Renal cortical epithelial cell (primary cell): Measurements from ENCODE around the gene MPI. TPM values are rescaled to one million over a fixed set of nuclear protein-coding genes. Genes with fewer than 3 reads are reported as not detected.
"Not testable (repeated sequence)": the region's sequence is repeated elsewhere in the genome, so short reads cannot be mapped to it uniquely, and the experiment has no call there.

Source experiments
- DNase-seq: peaks from one replicate; pipeline ENCODE4 v3.0.0-alpha.2; 2011; ENCODE audit warnings: low read depth
- total RNA-seq: library from RNA; depleted of rRNA; stranded (reverse); fragments of >200 nt; gene quantifications from 2 replicates; pipeline ENCODE4 v1.2.3, GENCODE V29; 2014

The MPI gene
- total RNA-seq, 1 donor from 2014 or later: 86.6 TPM

GRCh38 chr15:74863239-74864056 is 26.4 kb upstream of the MPI start:
- peak; percentile 79 for DNase-seq

DNA sequence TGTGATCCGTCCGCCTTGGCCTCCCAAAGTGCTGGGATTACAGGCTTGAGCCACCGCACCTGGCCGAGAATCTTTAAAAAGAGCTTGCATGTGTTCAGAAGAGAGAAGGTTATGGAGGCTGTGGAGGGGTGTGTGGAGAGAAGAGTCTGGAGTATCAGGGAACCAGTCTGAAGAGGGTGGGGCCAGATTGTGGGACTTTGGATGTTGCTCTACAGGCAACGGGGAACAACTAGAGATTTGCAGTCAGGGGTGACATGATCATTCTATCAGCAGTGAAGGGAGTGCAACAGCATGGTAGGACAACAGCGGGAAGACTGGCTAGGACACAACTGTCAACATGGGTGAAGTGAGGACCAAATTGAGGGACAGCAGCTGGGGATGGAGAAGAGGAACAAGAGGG is 25.5 kb upstream of the MPI start:
- DNase-seq: no peak

DNA sequence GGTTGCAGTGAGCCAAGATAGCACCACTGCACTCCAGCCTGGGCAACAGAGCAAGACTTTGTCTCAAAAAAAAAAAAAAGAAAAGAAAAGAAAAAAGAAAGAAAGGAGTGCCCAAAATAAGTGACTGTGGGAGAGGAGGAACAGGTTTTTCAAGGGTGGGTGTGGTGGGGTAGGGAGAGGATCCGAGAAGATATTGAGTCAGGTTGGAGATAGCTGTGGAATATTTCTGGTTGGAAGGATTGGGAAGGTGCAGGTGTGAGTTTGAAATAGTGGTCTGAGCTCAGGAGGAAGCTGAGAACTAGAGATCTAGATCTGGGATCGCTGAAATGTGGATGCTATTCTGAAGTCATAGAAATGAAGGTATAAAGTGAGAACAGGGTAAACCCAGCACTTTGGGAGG is 24.5 kb upstream of the MPI start:
- DNase-seq: no peak

DNA sequence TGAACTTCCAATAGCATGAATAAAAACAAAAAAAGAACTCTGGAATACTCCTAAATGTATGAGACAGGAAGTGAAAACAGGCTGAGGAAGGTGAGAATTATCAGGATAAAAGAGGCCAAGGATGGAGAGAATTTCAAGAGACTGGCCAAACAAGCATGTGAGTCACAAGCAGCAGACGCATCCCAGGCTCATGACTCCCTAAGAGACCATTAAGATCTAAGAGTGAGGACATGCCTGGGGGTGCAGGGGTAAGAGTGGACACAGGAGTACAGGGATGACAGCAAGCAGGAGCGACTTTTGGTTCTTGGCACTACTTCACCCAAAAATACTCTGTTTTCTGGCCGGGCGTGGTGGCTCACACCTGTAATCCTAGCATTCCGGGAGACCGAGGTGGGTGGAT is 23.8 kb upstream of the MPI start:
- peak; percentile 83 for DNase-seq

DNA sequence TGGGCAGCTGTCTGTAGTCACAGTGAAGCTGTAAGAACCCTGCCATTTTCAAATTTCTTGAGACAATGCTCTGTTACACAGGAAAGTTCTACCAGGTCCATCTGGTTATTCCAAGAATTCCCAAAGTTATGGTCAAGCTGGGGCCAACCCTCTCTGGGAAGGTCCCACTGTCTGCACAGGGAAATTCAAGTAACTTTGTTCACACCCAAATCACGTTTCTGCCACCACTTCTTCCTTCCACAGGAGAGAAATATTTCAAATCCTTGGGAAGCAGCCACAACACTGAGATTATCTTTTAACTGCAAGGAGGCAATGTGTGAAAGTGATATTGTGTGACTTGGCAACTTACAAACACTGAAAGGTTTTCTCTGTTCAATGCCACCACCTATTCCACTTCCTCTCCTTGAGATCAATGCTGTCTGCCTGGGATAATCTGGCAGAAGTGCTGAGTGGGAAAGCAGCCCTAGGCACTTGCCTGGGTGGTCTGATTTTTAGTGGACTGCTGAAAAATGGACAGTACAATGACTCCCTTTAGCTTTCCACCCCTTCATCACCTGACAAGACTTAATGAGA is 22.3 kb upstream of the MPI start:
- no peak for DNase-seq

DNA sequence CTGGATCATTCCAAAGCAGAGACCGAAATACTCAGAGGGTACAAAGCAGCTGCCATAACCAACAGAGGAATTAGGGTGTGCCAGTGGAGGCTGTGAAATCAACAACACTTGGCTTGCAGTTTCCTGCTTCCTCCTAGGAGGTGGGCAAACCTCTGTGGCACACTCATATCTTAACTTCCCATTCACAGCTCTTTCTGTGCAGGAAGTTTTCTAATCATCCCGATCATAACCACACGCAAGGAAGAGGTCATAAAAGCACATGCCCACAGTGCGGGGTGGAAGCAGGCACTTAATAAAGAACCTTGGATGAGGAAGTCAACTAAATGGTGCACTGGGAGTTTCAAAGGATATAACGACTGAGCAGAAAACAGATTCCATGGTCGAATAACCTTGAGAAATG is 21.8 kb upstream of the MPI start:
- DNase-seq: peak; percentile 53

GRCh38 chr15:74869372-74869725 is 20.5 kb upstream of the MPI start:
- no peak for DNase-seq

DNA sequence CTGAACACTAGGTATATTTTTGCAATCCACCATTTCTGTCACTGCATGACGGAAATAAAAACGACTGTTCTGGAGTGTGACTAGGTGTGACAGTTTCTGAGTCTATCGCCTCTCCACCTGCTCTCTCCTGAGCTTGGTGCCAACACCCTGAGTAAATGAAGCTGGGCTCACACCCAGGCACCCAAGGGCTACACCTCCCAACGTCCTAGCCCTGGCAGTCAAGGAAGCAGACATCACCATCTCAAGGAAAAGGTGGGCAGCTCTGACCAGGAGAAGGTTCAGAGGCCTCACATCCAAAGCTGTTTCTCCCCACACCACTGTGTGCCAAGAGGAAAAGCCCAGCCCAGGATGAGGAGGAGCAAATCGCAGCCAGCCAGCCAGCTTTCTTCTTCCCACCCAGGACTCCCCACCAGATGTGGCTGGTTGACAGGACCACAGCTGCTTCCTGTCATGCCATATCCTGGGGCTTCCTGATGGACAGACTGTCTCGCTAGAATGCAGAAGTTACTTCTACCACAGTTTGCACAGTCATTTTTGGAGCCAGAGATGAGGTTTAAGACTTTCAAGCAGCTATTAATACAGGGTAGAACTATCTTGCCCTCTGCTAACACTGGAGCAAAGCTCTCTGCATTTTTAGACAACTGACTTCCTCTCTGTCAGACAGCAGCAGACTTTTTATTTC is 20.0 kb upstream of the MPI start:
- DNase-seq: no peak

DNA sequence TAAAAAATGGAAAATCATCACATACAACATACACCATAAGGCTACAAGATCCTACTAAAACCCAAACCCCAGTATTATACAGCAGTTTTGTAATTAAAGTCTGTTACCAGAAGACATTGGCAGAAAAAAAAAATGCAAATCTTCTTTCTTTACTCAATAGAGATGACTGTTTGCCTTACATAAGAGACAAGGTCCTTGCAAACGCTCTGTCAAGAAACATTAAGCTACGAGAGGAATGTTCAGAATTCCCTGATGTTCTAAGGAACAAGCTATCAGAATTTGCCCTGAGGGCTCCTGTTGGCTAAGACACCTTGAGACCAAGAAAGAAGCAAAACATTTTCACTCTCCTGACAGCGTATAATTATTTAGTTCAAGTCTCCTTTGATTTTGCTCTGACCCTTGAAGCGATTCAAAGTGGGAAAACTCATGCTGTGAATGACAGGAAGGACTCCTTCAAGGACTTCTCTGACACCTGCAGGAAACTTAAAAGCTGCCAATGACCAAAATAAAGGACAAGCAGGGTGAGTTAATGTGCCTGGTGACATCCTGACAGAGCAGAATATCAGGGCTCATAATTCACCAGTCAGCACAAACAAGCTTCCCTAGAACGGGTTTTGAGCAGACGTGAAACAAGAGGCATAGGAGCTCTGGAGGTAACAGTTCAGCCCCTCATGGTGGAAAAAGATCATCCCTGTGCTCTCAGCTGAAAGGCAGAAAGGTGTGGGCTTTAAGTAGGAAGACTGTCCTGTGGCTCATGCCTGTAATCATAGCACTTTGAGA is 19.2 kb upstream of the MPI start:
- peak; percentile 86 for DNase-seq

DNA sequence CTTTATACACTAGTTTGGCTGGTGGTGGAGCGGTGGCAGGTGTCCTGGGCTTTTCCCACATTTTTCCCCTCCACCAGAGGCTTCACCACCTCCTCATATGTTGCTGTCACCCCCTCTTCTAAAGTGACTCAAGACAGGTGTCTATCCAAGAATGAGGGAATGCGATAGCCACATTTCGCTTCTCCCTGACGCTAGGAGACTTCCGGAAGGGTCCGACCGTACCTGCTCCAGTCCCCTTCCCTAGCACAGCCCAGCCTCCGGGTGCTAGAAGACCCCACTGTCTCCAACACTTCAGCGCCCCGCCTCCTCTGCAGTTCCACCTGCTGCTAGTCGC is 17.2 kb upstream of the MPI start:
- DNase-seq: no peak

DNA sequence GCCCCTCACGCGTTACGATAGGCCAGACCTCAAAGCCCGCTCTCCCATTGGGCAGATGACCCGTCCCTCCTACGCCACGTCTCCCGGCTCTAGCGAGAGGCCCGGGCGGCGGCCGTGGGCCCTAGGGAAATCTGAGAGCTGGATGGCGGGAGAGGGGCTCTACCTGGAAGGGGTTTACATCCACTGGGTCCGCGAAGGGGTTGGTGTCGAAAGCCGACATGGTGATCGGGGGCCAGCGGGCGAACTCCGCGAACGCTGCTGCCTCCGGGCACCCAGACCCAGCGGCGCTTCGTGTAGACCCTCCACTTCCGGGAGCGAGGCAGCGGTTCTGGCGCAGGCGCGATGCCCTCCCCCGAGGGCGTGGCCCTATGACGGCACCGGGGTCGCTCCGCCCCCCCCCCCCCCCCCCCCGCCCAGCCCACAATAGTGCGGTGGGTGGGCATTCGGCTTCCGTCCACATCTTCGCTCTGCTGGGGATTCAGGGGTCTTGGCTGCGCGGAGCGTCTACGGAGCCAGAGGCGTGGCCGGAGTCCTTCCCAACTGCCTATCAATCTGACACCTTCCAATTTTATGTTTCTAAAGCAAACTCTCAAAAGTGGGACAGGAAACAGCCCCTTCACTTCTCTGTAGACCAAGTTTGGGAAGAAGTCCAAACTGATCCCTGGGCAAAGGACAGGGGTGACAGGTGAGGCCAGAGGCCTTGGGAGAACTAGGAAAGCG is 16.6 kb upstream of the MPI start, which contains the start of gene SCAMP2:
Gene SCAMP2 (minus strand): TSS at position 330 of the 720 bp plus-strand sequence. CDS start 110 bp downstream, at position 220.
- peak; percentile 88 for DNase-seq

- DNase-seq: no peak
These were observed 16.0 kb upstream of the MPI start for GRCh38 chr15:74873756-74874424.

DNA sequence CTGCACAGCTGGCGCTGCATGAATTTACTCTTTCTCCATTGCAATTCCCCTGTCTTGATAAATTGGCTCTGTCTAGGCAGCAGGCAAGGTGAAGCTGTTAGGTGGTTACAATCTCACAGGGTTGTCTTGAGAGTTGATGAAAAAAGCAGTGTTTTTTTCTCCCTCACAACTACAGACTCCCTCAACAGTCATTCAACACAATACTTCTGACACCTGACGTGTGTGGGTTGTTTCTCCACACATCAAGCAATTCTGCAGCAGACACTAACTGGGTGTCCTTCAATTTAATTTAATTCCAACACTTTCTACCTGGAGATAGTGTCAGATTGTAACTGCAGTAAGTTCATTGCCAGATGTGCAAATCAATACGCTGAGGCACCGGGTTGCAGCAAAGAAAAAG is 11.6 kb upstream of the MPI start:
- DNase-seq: no peak

DNA sequence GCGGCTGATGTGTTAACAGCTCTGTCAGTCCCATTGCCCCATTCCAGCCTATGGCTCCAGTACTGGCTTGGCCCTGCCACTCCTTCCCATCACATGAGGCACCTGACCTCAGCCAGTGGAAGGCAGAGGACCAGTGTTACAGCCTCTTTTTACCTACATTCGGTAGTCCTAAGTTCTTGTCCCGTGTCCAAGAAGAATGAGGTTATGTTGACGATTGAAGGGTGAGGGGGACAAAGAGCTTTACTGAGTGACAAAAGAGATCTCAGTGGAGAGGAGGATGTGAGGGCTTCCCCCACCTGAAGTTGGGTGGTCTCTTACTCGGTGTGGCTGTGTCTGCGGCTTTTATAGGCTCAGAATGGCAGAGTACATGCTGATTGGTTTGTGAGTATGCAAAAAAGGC is 7.3 kb upstream of the MPI start:
- DNase-seq: no peak

DNA sequence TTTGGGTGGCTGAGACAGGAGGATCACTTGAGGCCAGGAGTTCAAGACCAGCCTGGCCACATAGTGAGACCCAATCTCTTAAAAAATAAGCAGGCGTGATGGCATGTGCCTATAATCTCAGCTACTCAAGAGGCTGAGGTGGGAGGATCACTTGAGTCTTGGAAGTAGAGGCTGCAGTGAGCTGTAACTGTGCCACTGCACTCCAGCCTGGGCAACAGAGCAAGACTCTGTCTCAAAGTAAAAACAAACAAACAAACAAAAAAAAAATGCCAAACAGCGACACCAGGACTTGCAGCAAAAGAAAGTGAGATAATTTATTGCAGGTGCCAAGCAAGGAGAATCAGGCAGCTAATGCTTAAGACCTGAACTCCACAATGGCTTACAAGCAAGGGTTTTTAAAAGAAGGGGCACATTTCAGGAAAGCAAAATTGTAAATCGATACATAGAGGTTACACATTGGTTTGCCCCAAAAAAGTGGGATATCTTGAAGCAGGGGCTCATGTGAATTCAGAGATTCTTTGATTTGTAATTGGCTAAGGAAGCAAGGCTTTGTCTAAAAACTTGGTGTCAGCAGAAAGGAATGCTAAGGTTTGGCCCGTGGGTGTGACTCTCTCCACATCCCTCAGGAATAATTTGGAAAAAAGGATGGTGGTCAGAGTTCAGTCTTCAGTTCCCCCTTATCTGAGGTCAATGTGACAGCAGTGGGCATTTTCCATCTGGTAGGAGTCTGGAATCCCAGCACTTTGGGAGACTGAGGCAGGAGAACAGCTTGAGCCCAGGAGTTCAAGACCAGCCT is 5.2 kb upstream of the MPI start:
- peak; percentile 15 for DNase-seq

DNA sequence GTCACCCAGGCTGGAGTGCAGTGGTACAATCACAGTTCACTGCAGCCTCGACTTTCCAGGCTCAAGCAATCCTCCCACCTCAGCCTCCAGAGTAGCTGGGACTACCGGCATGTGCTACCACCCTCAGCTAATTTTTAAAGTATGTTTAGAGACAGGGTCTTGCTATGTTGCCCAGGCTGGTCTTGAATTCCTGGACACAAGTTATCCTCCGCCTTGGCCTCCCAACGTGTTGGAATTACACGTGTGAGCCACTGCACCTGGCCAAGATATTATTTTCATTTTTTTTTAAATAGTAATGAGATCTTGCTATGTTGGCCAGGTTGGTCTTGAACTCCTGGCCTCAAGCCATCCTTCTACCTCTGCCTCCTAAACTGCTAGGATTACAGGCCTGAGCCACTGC is 4.4 kb upstream of the MPI start:
- DNase-seq: no peak

DNA sequence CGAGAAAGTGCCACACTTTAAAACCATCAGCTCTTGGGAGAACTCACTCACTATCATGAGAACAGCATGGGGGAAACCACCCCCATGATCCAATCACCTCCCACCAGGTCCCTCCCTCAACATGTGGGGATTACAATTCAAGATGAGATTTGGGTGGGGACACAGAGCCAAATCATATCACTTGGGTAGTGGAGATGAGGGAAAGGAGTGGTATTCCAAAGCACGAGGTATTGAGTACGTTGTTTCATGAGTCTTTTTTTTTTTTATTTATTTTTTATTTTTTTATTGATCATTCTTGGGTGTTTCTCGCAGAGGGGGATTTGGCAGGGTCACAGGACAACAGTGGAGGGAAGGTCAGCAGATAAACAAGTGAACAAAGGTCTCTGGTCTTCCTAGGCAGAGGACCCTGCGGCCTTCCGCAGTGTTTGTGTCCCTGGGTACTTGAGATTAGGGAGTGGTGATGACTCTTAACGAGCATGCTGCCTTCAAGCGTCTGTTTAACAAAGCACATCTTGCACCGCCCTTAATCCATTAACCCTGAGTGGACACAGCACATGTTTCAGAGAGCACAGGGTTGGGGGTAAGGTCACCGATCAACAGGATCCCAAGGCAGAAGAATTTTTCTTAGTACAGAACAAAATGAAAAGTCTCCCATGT is 2.2 kb upstream of the MPI start:
- DNase-seq: not testable (repeated sequence)

DNA sequence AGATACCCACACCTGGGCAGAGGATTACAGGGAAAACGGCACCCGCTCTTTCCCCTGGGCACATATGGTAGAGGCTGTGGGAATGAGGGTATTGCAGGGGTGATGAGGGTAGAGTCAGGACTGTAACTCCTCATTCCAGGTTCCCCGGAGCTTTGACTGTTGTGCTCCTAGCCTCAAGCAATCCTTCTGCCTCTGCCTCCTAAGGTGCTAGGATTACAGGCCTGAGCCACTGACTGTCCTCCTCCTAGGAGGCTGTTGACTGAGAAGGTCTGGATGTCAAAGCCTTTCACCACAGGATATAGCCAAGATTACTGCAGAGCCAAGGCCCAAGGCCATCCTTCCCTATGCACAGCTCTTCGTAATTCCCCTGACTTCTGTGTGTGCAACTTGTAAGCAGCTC is 1.1 kb upstream of the MPI start:
- DNase-seq: no peak

GRCh38 chr15:74889390-74889882 is 406 bp upstream of the MPI start:
- no peak for DNase-seq

GRCh38 chr15:74890665-74890960 is 771 bp downstream of the MPI start:
- no peak for DNase-seq
